Activated naive CD8-positive, alpha-beta T cell treated with anti-CD3 and anti-CD28 coated beads, Interleukin-2, amount 10 ng/mL, durations not matched to agents 7 days and 5 days (primary cell): ENCODE measurements around the gene HMGB3. TPM values are rescaled to one million over a fixed set of nuclear protein-coding genes. Genes with fewer than 3 reads are reported as not detected.

Experiments used
- ATAC-seq: fragments of 150-1000 bp; cut with Tn5 transposase; one replicate; pipeline ENCODE4 v1.10.0; 2021; ENCODE audit warnings: low read depth, moderate library complexity
- POLR2A ChIA-PET: fragments of 350-600 bp; sonication (Branson Sonifier 250); formaldehyde crosslinking; loops from one replicate; lab custom pipeline; 2021; ENCODE audit warnings: antibody characterized with exemption; lab: Charles Lee
- DNase-seq: peaks from one replicate; pipeline ENCODE4 v3.0.0; 2021
- H3K27ac Mint-ChIP-seq: one replicate; pipeline ENCODE4 v1.8.0; 2022; ENCODE audit warnings: mild to moderate bottlenecking, mixed read lengths
- H3K27me3 Mint-ChIP-seq: one replicate; pipeline ENCODE4 v1.8.0; 2022; ENCODE audit warnings: mild to moderate bottlenecking, moderate library complexity, mixed read lengths
- H3K36me3 Mint-ChIP-seq: one replicate; pipeline ENCODE4 v1.8.0; 2021; ENCODE audit warnings: mild to moderate bottlenecking, mixed read lengths
- H3K4me1 Mint-ChIP-seq: one replicate; pipeline ENCODE4 v1.8.0; 2021; ENCODE audit warnings: mixed read lengths
- H3K4me3 Mint-ChIP-seq: one replicate; pipeline ENCODE4 v1.8.0; 2022; ENCODE audit warnings: mild to moderate bottlenecking, moderate library complexity, mixed read lengths
- H3K9me3 Mint-ChIP-seq: one replicate; pipeline ENCODE4 v1.8.0; 2021; ENCODE audit warnings: mixed read lengths
- total RNA-seq, 2 experiments: library from RNA; stranded (reverse); gene quantifications; one replicate each; pipeline ENCODE4 v1.2.3, GENCODE V29; 2021

Gene HMGB3
- total RNA-seq = 10 to 100 TPM; 32.6 to 33.8 TPM

GRCh38 chrX:150982788-150983520 is at the start of gene HMGB3:
Gene HMGB3, plus strand, starts transcription at chrX:150983335. Its CDS starts 2,265 bp downstream, at chrX:150985600.
- peaks cover 3% of the 10 kb centered on the region for H3K27me3 Mint-ChIP-seq
- no peaks in the 10 kb centered on the region for H3K9me3 Mint-ChIP-seq
- POLR2A ChIA-PET = interaction anchor here (0.9 to 1.5 kb wide), 4 partner anchors 83 to 414 kb away, joined by 3 to 6 read pairs (median 4); partner anchors contain the start of gene VMA21
- H3K4me3 Mint-ChIP-seq = peak within 1 kb of the TSS; percentile 64
- peaks cover 14% of the 10 kb centered on the region for H3K4me1 Mint-ChIP-seq
- ATAC-seq (peak; percentile 99), DNase-seq (peak; percentile 79)
- H3K36me3 Mint-ChIP-seq = peaks cover 8% of the 10 kb centered on the region
- H3K27ac Mint-ChIP-seq = peak within 1 kb of the TSS; percentile 16

- H3K36me3 Mint-ChIP-seq = no peaks in the 10 kb centered on the region
- no peak for DNase-seq
Observed at GRCh38 chrX:150933945-150934350, 49.2 kb upstream of the HMGB3 start.

GRCh38 chrX:150934453-150934852 is 48.7 kb upstream of the HMGB3 start:
- H3K4me1 Mint-ChIP-seq = no peaks in the 10 kb centered on the region
- POLR2A ChIA-PET = no interaction called here
- no peak for ATAC-seq
- H3K36me3 Mint-ChIP-seq = no peaks in the 10 kb centered on the region
- H3K27me3 Mint-ChIP-seq = no peaks in the 10 kb centered on the region
- DNase-seq = no peak
- no peak overlapping the region for H3K27ac Mint-ChIP-seq
- no peak overlapping the region for H3K4me3 Mint-ChIP-seq
- H3K9me3 Mint-ChIP-seq = no peaks in the 10 kb centered on the region

More at GRCh38 chrX:150933945-150934350, 49.2 kb upstream of the HMGB3 start:
- H3K4me3 Mint-ChIP-seq = no peak overlapping the region
- no peak overlapping the region for H3K27ac Mint-ChIP-seq
- no peaks in the 10 kb centered on the region for H3K27me3 Mint-ChIP-seq
- POLR2A ChIA-PET = no interaction called here
- ATAC-seq = no peak
- no peaks in the 10 kb centered on the region for H3K9me3 Mint-ChIP-seq
- no peaks in the 10 kb centered on the region for H3K4me1 Mint-ChIP-seq

- no peaks in the 10 kb centered on the region for H3K36me3 Mint-ChIP-seq
- no peaks in the 10 kb centered on the region for H3K9me3 Mint-ChIP-seq
- DNase-seq = no peak
- no peak for ATAC-seq
- no peaks in the 10 kb centered on the region for H3K27me3 Mint-ChIP-seq
- no peaks in the 10 kb centered on the region for H3K4me1 Mint-ChIP-seq
- no peak overlapping the region for H3K4me3 Mint-ChIP-seq
- POLR2A ChIA-PET = no interaction called here
- no peak overlapping the region for H3K27ac Mint-ChIP-seq
Observed at GRCh38 chrX:150935467-150935866, 47.7 kb upstream of the HMGB3 start.

- DNase-seq (no peak), ATAC-seq (no peak)
- no peaks in the 10 kb centered on the region for H3K4me1 Mint-ChIP-seq
- no peaks in the 10 kb centered on the region for H3K27me3 Mint-ChIP-seq
- no peak overlapping the region for H3K4me3 Mint-ChIP-seq
- POLR2A ChIA-PET = no interaction called here
- H3K9me3 Mint-ChIP-seq = no peaks in the 10 kb centered on the region
- H3K36me3 Mint-ChIP-seq = no peaks in the 10 kb centered on the region
- no peak overlapping the region for H3K27ac Mint-ChIP-seq
Observed at GRCh38 chrX:150936556-150936955, 46.6 kb upstream of the HMGB3 start.

GRCh38 chrX:150940844-150941495 is 42.2 kb upstream of the HMGB3 start:
- no peak for DNase-seq
- Mint-ChIP-seq H3K36me3 (no peaks in the 10 kb centered on the region), H3K4me3 (no peak overlapping the region), H3K4me1 (no peaks in the 10 kb centered on the region), H3K9me3 (no peaks in the 10 kb centered on the region), H3K27me3 (no peaks in the 10 kb centered on the region), H3K27ac (no peak overlapping the region)
- ATAC-seq = no peak
- POLR2A ChIA-PET = no interaction called here

- ATAC-seq = no peak
- Mint-ChIP-seq H3K4me1 (no peaks in the 10 kb centered on the region), H3K27me3 (no peaks in the 10 kb centered on the region), H3K36me3 (no peaks in the 10 kb centered on the region), H3K4me3 (no peak overlapping the region), H3K9me3 (no peaks in the 10 kb centered on the region), H3K27ac (no peak overlapping the region)
- POLR2A ChIA-PET = no interaction called here
- no peak for DNase-seq
Observed at GRCh38 chrX:150941580-150941979, 41.6 kb upstream of the HMGB3 start.

GRCh38 chrX:150942942-150943594 is 40.1 kb upstream of the HMGB3 start:
- Mint-ChIP-seq H3K36me3 (no peaks in the 10 kb centered on the region), H3K4me1 (no peaks in the 10 kb centered on the region), H3K4me3 (no peak overlapping the region), H3K9me3 (no peaks in the 10 kb centered on the region), H3K27me3 (no peaks in the 10 kb centered on the region), H3K27ac (no peak overlapping the region)
- ATAC-seq (no peak), DNase-seq (no peak)
- POLR2A ChIA-PET = no interaction called here

- POLR2A ChIA-PET = no interaction called here
- H3K9me3 Mint-ChIP-seq = no peaks in the 10 kb centered on the region
- no peaks in the 10 kb centered on the region for H3K36me3 Mint-ChIP-seq
- no peaks in the 10 kb centered on the region for H3K27me3 Mint-ChIP-seq
- DNase-seq (no peak), ATAC-seq (no peak)
- no peak overlapping the region for H3K4me3 Mint-ChIP-seq
- H3K27ac Mint-ChIP-seq = no peak overlapping the region
- H3K4me1 Mint-ChIP-seq = no peaks in the 10 kb centered on the region
Observed at GRCh38 chrX:150944233-150944632, 38.9 kb upstream of the HMGB3 start.

- Mint-ChIP-seq H3K36me3 (no peaks in the 10 kb centered on the region), H3K4me3 (no peak overlapping the region), H3K4me1 (no peaks in the 10 kb centered on the region), H3K27me3 (no peaks in the 10 kb centered on the region), H3K9me3 (no peaks in the 10 kb centered on the region), H3K27ac (no peak overlapping the region)
- ATAC-seq (no peak), DNase-seq (no peak)
- POLR2A ChIA-PET = no interaction called here
Observed at GRCh38 chrX:150954951-150955350, 28.2 kb upstream of the HMGB3 start.

GRCh38 chrX:150955590-150955989 is 27.5 kb upstream of the HMGB3 start:
- Mint-ChIP-seq H3K4me1 (no peaks in the 10 kb centered on the region), H3K27ac (no peak overlapping the region), H3K27me3 (no peaks in the 10 kb centered on the region), H3K9me3 (no peaks in the 10 kb centered on the region), H3K4me3 (no peak overlapping the region), H3K36me3 (no peaks in the 10 kb centered on the region)
- no peak for ATAC-seq
- no peak for DNase-seq
- POLR2A ChIA-PET = no interaction called here

GRCh38 chrX:150958177-150958576 is 25.0 kb upstream of the HMGB3 start:
- Mint-ChIP-seq H3K9me3 (no peaks in the 10 kb centered on the region), H3K27me3 (no peaks in the 10 kb centered on the region), H3K4me3 (no peak overlapping the region), H3K4me1 (no peaks in the 10 kb centered on the region), H3K27ac (no peak overlapping the region), H3K36me3 (no peaks in the 10 kb centered on the region)
- DNase-seq (no peak), ATAC-seq (no peak)
- POLR2A ChIA-PET = no interaction called here

GRCh38 chrX:150959557-150959956 is 23.6 kb upstream of the HMGB3 start:
- Mint-ChIP-seq H3K27ac (no peak overlapping the region), H3K9me3 (no peaks in the 10 kb centered on the region), H3K36me3 (no peaks in the 10 kb centered on the region), H3K27me3 (no peaks in the 10 kb centered on the region), H3K4me3 (no peak overlapping the region), H3K4me1 (no peaks in the 10 kb centered on the region)
- DNase-seq (no peak), ATAC-seq (no peak)
- POLR2A ChIA-PET = no interaction called here

- Mint-ChIP-seq H3K27me3 (no peaks in the 10 kb centered on the region), H3K4me3 (no peak overlapping the region), H3K27ac (no peak overlapping the region), H3K36me3 (no peaks in the 10 kb centered on the region), H3K9me3 (no peaks in the 10 kb centered on the region), H3K4me1 (no peaks in the 10 kb centered on the region)
- POLR2A ChIA-PET = no interaction called here
- ATAC-seq (no peak), DNase-seq (no peak)
Observed at GRCh38 chrX:150961631-150962030, 21.5 kb upstream of the HMGB3 start.
